H1 (cell line): Measurements from ENCODE around the gene DDOST. TPM values are rescaled to one million over a fixed set of nuclear protein-coding genes. Genes with fewer than 3 reads are reported as not detected.
A peak's percentile ranks its signal among the peaks of the same experiment; 100 is the strongest.

ENCODE experiments used
- CTCF ChIA-PET: fragments of 300-600 bp; sonication (Branson Sonifier 250); formaldehyde crosslinking; loops from one replicate; lab custom pipeline; 2021; ENCODE audit not compliant: partially characterized antibody; lab: Charles Lee
- POLR2A ChIA-PET: fragments of 300-600 bp; sonication (Branson Sonifier 250); formaldehyde crosslinking; loops from one replicate; lab custom pipeline; 2021; ENCODE audit warnings: inconsistent platforms; ENCODE audit not compliant: partially characterized antibody; lab: Charles Lee
- DNase-seq, 2 experiments: peaks; one replicate each; pipeline versions ENCODE4 v3.0.0 to v3.0.0-alpha.2; 2010 to 2022; ENCODE audit warnings: low spot score in 2 of 2, low read depth in 1 of 2, mixed read lengths in 1 of 2
- FAIRE-seq: peaks from 2 replicates; lab custom pipeline; 2011; peaks lifted over from hg19 to GRCh38; lab: Jason Lieb, UNC
- H2AFZ ChIP-seq: 2 replicates; pipeline ENCODE4 v1.8.1; 2012; ENCODE audit warnings: low read length, inconsistent platforms
- H2AK5ac ChIP-seq: 2 replicates; pipeline ENCODE4 v1.6.1; 2013; ENCODE audit warnings: low read depth, low read length
- H2BK120ac ChIP-seq: replicated peaks from 2 replicates; pipeline ENCODE3; 2013; ENCODE audit warnings: low read depth, low read length, inconsistent platforms
- H2BK12ac ChIP-seq: 2 replicates; pipeline ENCODE4 v1.6.1; 2013; ENCODE audit warnings: low read depth, low read length
- H2BK15ac ChIP-seq: 2 replicates; pipeline ENCODE4 v1.6.1; 2013; ENCODE audit warnings: low read length
- H2BK20ac ChIP-seq: 2 replicates; pipeline ENCODE4 v1.6.1; 2013; ENCODE audit warnings: low read length
- H2BK5ac ChIP-seq: 2 replicates; pipeline ENCODE4 v1.6.1; 2013; ENCODE audit warnings: low read depth, low read length
- H3K14ac ChIP-seq: 2 replicates; pipeline ENCODE4 v1.6.1; 2013; ENCODE audit warnings: inconsistent platforms; ENCODE audit not compliant: insufficient read length
- H3K18ac ChIP-seq: 2 replicates; pipeline ENCODE4 v1.6.1; 2013; ENCODE audit warnings: low read length; ENCODE audit errors: extremely low read depth
- H3K23ac ChIP-seq: 2 replicates; pipeline ENCODE4 v1.6.1; 2013; ENCODE audit warnings: inconsistent platforms; ENCODE audit not compliant: insufficient read length
- H3K23me2 ChIP-seq: 2 replicates; pipeline ENCODE4 v1.6.1; 2013; ENCODE audit warnings: low read depth, low read length
- H3K27ac ChIP-seq: 2 replicates; pipeline ENCODE4 v1.6.1; 2011; ENCODE audit warnings: low read depth, low read length, inconsistent platforms
- H3K27me3 ChIP-seq, 4 experiments: replicated peaks in 1 of 4; 1 replicate in 1 of 4; 2 replicates in 3 of 4; pipeline versions ENCODE4 v1.6.1 to v1.8.1; 2011 to 2013; ENCODE audit warnings: low read length in 3 of 4, mild to moderate bottlenecking in 3 of 4, inconsistent platforms in 2 of 4, mixed read lengths in 2 of 4, moderate library complexity in 1 of 4; ENCODE audit not compliant: control insufficient read depth in 3 of 4, insufficient read depth in 3 of 4; ENCODE audit errors: extremely low read depth in 1 of 4
- H3K36me3 ChIP-seq, 4 experiments: 2 replicates each; pipeline versions ENCODE4 v1.6.1 to v1.8.1; 2011 to 2013; ENCODE audit warnings: mild to moderate bottlenecking in 4 of 4, low read length in 3 of 4, moderate library complexity in 2 of 4, control low read depth in 1 of 4, inconsistent platforms in 1 of 4; ENCODE audit not compliant: insufficient read depth in 4 of 4, control insufficient read depth in 2 of 4
- H3K4ac ChIP-seq: replicated peaks from 2 replicates; pipeline ENCODE3; 2013; ENCODE audit warnings: low read length, low read depth, mixed read lengths, inconsistent platforms; ENCODE audit not compliant: insufficient read length
- H3K4me1 ChIP-seq, 4 experiments: replicated peaks in 1 of 4; 1 replicate in 1 of 4; 2 replicates in 3 of 4; pipeline versions ENCODE4 v1.6.1 to v1.8.1; 2011 to 2013; ENCODE audit warnings: low read length in 3 of 4, inconsistent platforms in 2 of 4, mixed read lengths in 1 of 4; ENCODE audit not compliant: insufficient read depth in 4 of 4, control insufficient read depth in 3 of 4
- H3K4me2 ChIP-seq, 2 experiments: 2 replicates each; pipeline versions ENCODE4 v1.6.1 to v1.8.1; 2011 to 2013; ENCODE audit warnings: low read depth in 2 of 2, low read length in 2 of 2, control low read depth in 1 of 2, inconsistent platforms in 1 of 2, mild to moderate bottlenecking in 1 of 2; ENCODE audit not compliant: insufficient read depth in 1 of 2
- H3K4me3 ChIP-seq, 4 experiments: fragments of 200-600, 300-600 bp in 1 of 4; sonication (generic), shearing (Covaris generic), sonication (Bioruptor Twin) in 1 of 4; 2 replicates each; pipeline versions ENCODE4 v1.5.1 to v1.8.1; 2011 to 2016; ENCODE audit warnings: low read length in 4 of 4, low read depth in 3 of 4, control low read depth in 2 of 4, inconsistent platforms in 2 of 4, mild to moderate bottlenecking in 2 of 4, mixed read lengths in 1 of 4, moderate library complexity in 1 of 4; ENCODE audit not compliant: insufficient read depth in 2 of 4; ENCODE audit errors: extremely low read depth in 1 of 4
- H3K56ac ChIP-seq: replicated peaks from 2 replicates; pipeline ENCODE3; 2013; ENCODE audit warnings: low read depth, mild to moderate bottlenecking, mixed read lengths, low read length, inconsistent platforms; ENCODE audit not compliant: insufficient read length
- H3K79me1 ChIP-seq: 2 replicates; pipeline ENCODE4 v1.6.1; 2013; ENCODE audit warnings: low read depth, low read length, control low read depth
- H3K79me2 ChIP-seq, 2 experiments: 2 replicates each; pipeline versions ENCODE4 v1.6.1 to v1.8.1; 2012 to 2013; ENCODE audit warnings: low read length in 2 of 2, mild to moderate bottlenecking in 2 of 2, inconsistent platforms in 1 of 2; ENCODE audit not compliant: insufficient read depth in 2 of 2, control insufficient read depth in 1 of 2
- H3K9ac ChIP-seq, 4 experiments: replicated peaks in 1 of 4; 1 replicate in 1 of 4; 2 replicates in 3 of 4; pipeline versions ENCODE4 v1.6.1 to v1.8.1; 2011 to 2013; ENCODE audit warnings: low read depth in 3 of 4, low read length in 3 of 4, control low read depth in 2 of 4, mild to moderate bottlenecking in 2 of 4, moderate library complexity in 2 of 4, inconsistent platforms in 1 of 4; ENCODE audit errors: extremely low read depth in 1 of 4
- H3K9me3 ChIP-seq, 2 experiments: 2 replicates each; pipeline versions ENCODE4 v1.6.1 to v1.8.1; 2012 to 2013; ENCODE audit warnings: mild to moderate bottlenecking in 2 of 2, moderate library complexity in 2 of 2, control low read depth in 1 of 2, inconsistent platforms in 1 of 2, low read depth in 1 of 2, low read length in 1 of 2, mixed read lengths in 1 of 2; ENCODE audit not compliant: insufficient read depth in 2 of 2
- H4K20me1 ChIP-seq, 2 experiments: replicated peaks in 1 of 2; 2 replicates each; pipeline versions ENCODE3 to v1.8.1; 2011 to 2013; ENCODE audit warnings: inconsistent platforms in 2 of 2, low read length in 2 of 2, mild to moderate bottlenecking in 1 of 2; ENCODE audit not compliant: insufficient read depth in 2 of 2, control insufficient read depth in 1 of 2
- H4K5ac ChIP-seq: 2 replicates; pipeline ENCODE4 v1.6.1; 2013; ENCODE audit warnings: low read length, low read depth, mixed read lengths, inconsistent platforms; ENCODE audit not compliant: insufficient read length
- H4K8ac ChIP-seq: 2 replicates; pipeline ENCODE4 v1.8.0; 2013; ENCODE audit warnings: mild to moderate bottlenecking, moderate library complexity, low read length, inconsistent platforms; ENCODE audit not compliant: insufficient read depth; ENCODE audit errors: extremely low read depth
- H4K91ac ChIP-seq: replicated peaks from 2 replicates; pipeline ENCODE3; 2013; ENCODE audit warnings: low read length, mixed read lengths, inconsistent platforms; ENCODE audit not compliant: insufficient read length
- ATF2 ChIP-seq: IDR thresholded peaks from 2 replicates; pipeline ENCODE4 v1.6.1; 2012; ENCODE audit warnings: low read length, inconsistent platforms
- BRCA1 ChIP-seq: IDR thresholded peaks from 2 replicates; pipeline ENCODE4 v1.6.1; 2012; ENCODE audit warnings: low read depth, low read length, improper control_type of control experiment
- POU5F1 ChIP-seq: IDR thresholded peaks from 2 replicates; pipeline ENCODE4 v1.6.1; 2011; ENCODE audit warnings: low read depth, mild to moderate bottlenecking, low read length, moderate library complexity
- RNF2 ChIP-seq: fragments of 200-900, 300-1000 bp; sonication (generic); IDR thresholded peaks from 2 replicates; pipeline ENCODE4 v1.7.1; 2016; ENCODE audit warnings: borderline replicate concordance, low read depth, mild to moderate bottlenecking, antibody characterized with exemption, low read length; ENCODE audit not compliant: poor library complexity, severe bottlenecking; ENCODE audit errors: missing control alignments
- RXRA ChIP-seq: IDR thresholded peaks from 2 replicates; pipeline ENCODE4 v1.6.1; 2011; ENCODE audit warnings: low read depth, mild to moderate bottlenecking, low read length, moderate library complexity; ENCODE audit not compliant: insufficient read depth
- SAP30 ChIP-seq: fragments of 300-600 bp; sonication (generic); IDR thresholded peaks from 2 replicates; pipeline ENCODE4 v1.7.1; 2012; ENCODE audit warnings: low read length, moderate library complexity, mild to moderate bottlenecking, inconsistent platforms; ENCODE audit not compliant: insufficient read depth, insufficient replicate concordance
- SUZ12 ChIP-seq: fragments of 200-600 bp; sonication (generic); IDR thresholded peaks from 2 replicates; pipeline ENCODE4 v1.6.1; 2012; ENCODE audit warnings: mild to moderate bottlenecking, inconsistent platforms, low read length, moderate library complexity, mixed read lengths
- WGBS, 2 experiments: shearing (Covaris generic) in 1 of 2; methylation state at CpG; one replicate each; pipeline versions ENCODE4 v1.1.6 to v1.1.7; 2013 to 2015; ENCODE audit warnings: low lambda C conversion rate in 2 of 2, mixed read lengths in 2 of 2, inconsistent platforms in 1 of 2, low coverage in 1 of 2, missing lambda C conversion rate in 1 of 2; ENCODE audit not compliant: insufficient replicate concordance in 2 of 2, insufficient coverage in 1 of 2, insufficient read length in 1 of 2; ENCODE audit errors: extremely low coverage in 1 of 2, missing lambda C conversion rate in 1 of 2; 5-methylcytosine and 5-hydroxymethylcytosine counted together
- polyA plus RNA-seq, 7 experiments: library from polyadenylated mRNA; depleted of rRNA in 3 of 7; stranded (reverse) in 5 of 7; unstranded in 2 of 7; fragments of >200 nt in 5 of 7; fragments of 200-250 nt in 2 of 7; gene quantifications; 1 replicate in 5 of 7; 2 replicates in 1 of 7; 4 replicates in 1 of 7; pipeline versions ENCODE4 v1.2.1 to v1.2.3, GENCODE V29; 2011 to 2013; ENCODE audit warnings: missing spikeins in 2 of 7, mixed read lengths in 2 of 7
- total RNA-seq: library from RNA; stranded (reverse); fragmentation: NEBNext Ultra II Directional; extraction: Animal tissue kit (Norgen Biotek cat#: 25700); gene quantifications from 2 replicates; pipeline ENCODE4 v1.2.1, GENCODE V29; 2021

Gene DDOST
- total and polyA plus RNA-seq, 2 of the 8 experiments (the other 6 are each of a cell fraction or from before 2014, with no cell fraction given): 253 to 336 TPM

GRCh38 chr1:20609541-20609940 is 51.6 kb downstream of the DDOST start:
- Histone ChIP-seq H3K9ac (no peak overlapping the region), H2BK120ac (no peak overlapping the region), H3K56ac (no peak overlapping the region), H3K23ac (no peak overlapping the region), H2AK5ac (no peak overlapping the region), H3K79me1 (no peaks in the 10 kb centered on the region), H3K14ac (no peak overlapping the region), H4K8ac (no peak overlapping the region), H3K27ac (no peak overlapping the region)
- POLR2A ChIA-PET: interaction anchor here (0.7 to 2.3 kb wide), 6 partner anchors 9 to 47 kb away, joined by 3 to 8 read pairs (median 4); partner anchors contain the start of gene CDA
- FAIRE-seq: no peak
- TF ChIP-seq SAP30: no peak
- TF ChIP-seq ATF2: no peak
- no peak for TF ChIP-seq BRCA1
- TF ChIP-seq RNF2: no peak
- TF ChIP-seq SUZ12: no peak
- TF ChIP-seq POU5F1: no peak
- TF ChIP-seq RXRA: no peak
- TF ChIP-seq, all 59 proteins: peak for 0
- Histone ChIP-seq H4K91ac (no peak overlapping the region), H3K4me2 (no peak overlapping the region), H4K5ac (no peak overlapping the region), H3K4ac (no peak overlapping the region), H2BK20ac (no peak overlapping the region), H3K18ac (peak overlapping the region; percentile 24; the same call in 1 of the 2 replicates), H3K4me1 (peaks cover 0 to 5% (median 4%) of the 10 kb centered on the region in 4 experiments; a peak in 4 of 7 replicates), H3K36me3 (no peaks in the 10 kb centered on the region), H2BK12ac (0 out of 2 replicates have a peak overlapping the region, but pooled peaks have one; percentile 19), H3K23me2 (no peaks in the 10 kb centered on the region), H3K27me3 (no peaks in the 10 kb centered on the region), H3K4me3 (no peak overlapping the region), H4K20me1 (no peaks in the 10 kb centered on the region), H2BK5ac (no peak overlapping the region), H2BK15ac (no peak overlapping the region), H2AFZ (no peak overlapping the region; the same call in 1 of the 2 replicates), H3K79me2 (no peaks in the 10 kb centered on the region), H3K9me3 (no peaks in the 10 kb centered on the region)
- 82% methylated on average over 6 of the region's 6 CpGs; no CpG with 5 or more reads in 1 of the 2 experiments for WGBS, 2 experiments
- DNase-seq: no peak
- CTCF ChIA-PET: interaction anchor here (0.6 to 1.8 kb wide), 8 partner anchors 12 to 138 kb away, joined by 3 to 5 read pairs (median 4); no protein-coding TSS in a partner anchor
